Mesenchymal stem cell (in vitro differentiated cells and primary cell): Measurements from ENCODE around the gene CPT2.

ENCODE experiments used
- DNase-seq: peaks from one replicate; pipeline ENCODE4 v3.0.0-alpha.2; 2013
- H2AFZ ChIP-seq: one replicate; pipeline ENCODE4 v1.6.1; 2013; ENCODE audit warnings: low read depth, mild to moderate bottlenecking, control low read depth, inconsistent platforms, low read length, moderate library complexity
- H2AK5ac ChIP-seq: 2 replicates; pipeline ENCODE4 v1.6.1; 2013; ENCODE audit warnings: low read length, moderate library complexity, mild to moderate bottlenecking, inconsistent platforms; ENCODE audit not compliant: severe bottlenecking
- H2BK120ac ChIP-seq: one replicate; pipeline ENCODE4 v1.6.1; 2013; ENCODE audit warnings: low read depth, mild to moderate bottlenecking, inconsistent platforms, low read length, moderate library complexity
- H2BK12ac ChIP-seq, 2 experiments: one replicate each; pipeline ENCODE4 v1.6.1; 2013; ENCODE audit warnings: inconsistent platforms in 2 of 2, low read length in 2 of 2, mild to moderate bottlenecking in 2 of 2, moderate library complexity in 2 of 2, control low read depth in 1 of 2
- H2BK15ac ChIP-seq: one replicate; pipeline ENCODE4 v1.6.1; 2013; ENCODE audit warnings: mild to moderate bottlenecking, low read depth, inconsistent platforms; ENCODE audit not compliant: poor library complexity, severe bottlenecking
- H2BK5ac ChIP-seq: 2 replicates; pipeline ENCODE4 v1.6.1; 2013; ENCODE audit warnings: low read depth, mild to moderate bottlenecking, low read length, control low read depth, inconsistent platforms; ENCODE audit not compliant: poor library complexity, severe bottlenecking
- H3K14ac ChIP-seq, 2 experiments: one replicate each; pipeline ENCODE4 v1.6.1; 2013; ENCODE audit warnings: inconsistent platforms in 2 of 2, low read length in 2 of 2, control low read depth in 1 of 2, mild to moderate bottlenecking in 1 of 2, moderate library complexity in 1 of 2
- H3K18ac ChIP-seq, 2 experiments: one replicate each; pipeline ENCODE4 v1.6.1; 2013; ENCODE audit warnings: inconsistent platforms in 2 of 2, low read length in 2 of 2, control low read depth in 1 of 2, low read depth in 1 of 2, mild to moderate bottlenecking in 1 of 2
- H3K23ac ChIP-seq, 2 experiments: one replicate each; pipeline ENCODE4 v1.6.1; 2013; ENCODE audit warnings: inconsistent platforms in 2 of 2, low read length in 2 of 2, mild to moderate bottlenecking in 2 of 2, moderate library complexity in 2 of 2, control low read depth in 1 of 2
- H3K27ac ChIP-seq: 2 replicates; pipeline ENCODE4 v1.5.1; 2013; ENCODE audit warnings: mild to moderate bottlenecking, moderate library complexity, low read length, control low read depth, inconsistent platforms; ENCODE audit not compliant: poor library complexity, severe bottlenecking
- H3K27me3 ChIP-seq, 2 experiments: 2 replicates each; pipeline versions ENCODE4 v1.6.1 to v1.7.0; 2013; ENCODE audit warnings: low read length in 2 of 2, mild to moderate bottlenecking in 2 of 2, moderate library complexity in 2 of 2, control low read depth in 1 of 2, inconsistent platforms in 1 of 2; ENCODE audit not compliant: control insufficient read depth in 1 of 2, insufficient read depth in 1 of 2
- H3K36me3 ChIP-seq, 2 experiments: 2 replicates each; pipeline versions ENCODE4 v1.6.1 to v1.7.0; 2013; ENCODE audit warnings: low read length in 2 of 2, control low read depth in 1 of 2, inconsistent platforms in 1 of 2, low read depth in 1 of 2, mild to moderate bottlenecking in 1 of 2; ENCODE audit not compliant: insufficient read depth in 2 of 2, control insufficient read depth in 1 of 2
- H3K4ac ChIP-seq, 2 experiments: one replicate each; pipeline ENCODE4 v1.6.1; 2013; ENCODE audit warnings: inconsistent platforms in 2 of 2, low read length in 2 of 2, mild to moderate bottlenecking in 2 of 2, moderate library complexity in 2 of 2, control low read depth in 1 of 2, low read depth in 1 of 2
- H3K4me1 ChIP-seq: 2 replicates; pipeline ENCODE4 v1.6.1; 2013; ENCODE audit warnings: low read depth, low read length, control low read depth; ENCODE audit not compliant: control insufficient read depth, insufficient read depth
- H3K4me2 ChIP-seq: 2 replicates; pipeline ENCODE4 v1.6.1; 2013; ENCODE audit warnings: low read length, mild to moderate bottlenecking, inconsistent platforms; ENCODE audit not compliant: poor library complexity, severe bottlenecking
- H3K4me3 ChIP-seq, 2 experiments: 2 replicates each; pipeline versions ENCODE4 v1.5.1 to v1.7.0; 2013; ENCODE audit warnings: low read length in 2 of 2, mild to moderate bottlenecking in 2 of 2, control low read depth in 1 of 2, low read depth in 1 of 2; ENCODE audit not compliant: insufficient read depth in 1 of 2
- H3K79me1 ChIP-seq: replicated peaks from 2 replicates; pipeline ENCODE4 v1.6.1; 2013; ENCODE audit warnings: mild to moderate bottlenecking, control low read depth, low read length, inconsistent platforms; ENCODE audit not compliant: poor library complexity, severe bottlenecking
- H3K9ac ChIP-seq: 2 replicates; pipeline ENCODE4 v1.7.0; 2013; ENCODE audit warnings: mild to moderate bottlenecking, low read length, moderate library complexity
- H3K9me3 ChIP-seq: 2 replicates; pipeline ENCODE4 v1.7.0; 2013; ENCODE audit warnings: mild to moderate bottlenecking, low read length; ENCODE audit not compliant: control insufficient read depth
- H4K8ac ChIP-seq: one replicate; pipeline ENCODE4 v1.6.1; 2013; ENCODE audit warnings: inconsistent platforms, mild to moderate bottlenecking, low read length, moderate library complexity
- H4K91ac ChIP-seq: one replicate; pipeline ENCODE4 v1.6.1; 2013; ENCODE audit warnings: mild to moderate bottlenecking, low read length, inconsistent platforms
- WGBS: methylation state at CpG from one replicate; pipeline ENCODE4 v1.1.7; 2013; ENCODE audit warnings: mixed read lengths; 5-methylcytosine and 5-hydroxymethylcytosine counted together

The CPT2 gene

GRCh38 chr1:53174971-53175913 is 21.4 kb upstream of the CPT2 start:
- Histone ChIP-seq H2BK15ac (no peak overlapping the region), H3K79me1 (no peaks in the 10 kb centered on the region), H3K27me3 (no peaks in the 10 kb centered on the region), H3K4me3 (no peak overlapping the region), H4K91ac (no peak overlapping the region), H2AK5ac (no peak overlapping the region), H2BK120ac (no peak overlapping the region), H2AFZ (no peak overlapping the region), H2BK12ac (peak overlapping the region in 1 of 2 experiments; percentile 45), H3K4me2 (no peak overlapping the region), H3K4ac (peak overlapping the region in 1 of 2 experiments; percentile 71), H3K9me3 (no peaks in the 10 kb centered on the region), H3K36me3 (no peaks in the 10 kb centered on the region), H3K4me1 (peaks cover 5% of the 10 kb centered on the region), H3K9ac (peak overlapping the region; percentile 1), H3K23ac (no peak overlapping the region), H2BK5ac (no peak overlapping the region), H4K8ac (no peak overlapping the region), H3K18ac (peak overlapping the region in 1 of 2 experiments; percentile 80), H3K27ac (no peak overlapping the region), H3K14ac (no peak overlapping the region)
- WGBS, result 95% methylated on average over 9 of the region's 10 CpGs
- no peak for DNase-seq

GRCh38 chr1:53176452-53177208 is 20.0 kb upstream of the CPT2 start:
- Histone ChIP-seq H2BK5ac (no peak overlapping the region), H2BK120ac (no peak overlapping the region), H3K79me1 (no peaks in the 10 kb centered on the region), H2BK12ac (peak overlapping the region; percentile 17 to 59), H3K27me3 (no peaks in the 10 kb centered on the region), H3K23ac (no peak overlapping the region), H3K4me3 (no peak overlapping the region), H3K9me3 (no peaks in the 10 kb centered on the region), H3K18ac (peak overlapping the region in 1 of 2 experiments; percentile 58), H3K9ac (peak overlapping the region; percentile 30), H3K4ac (no peak overlapping the region), H4K91ac (peak overlapping the region; percentile 64), H3K4me2 (no peak overlapping the region), H3K14ac (peak overlapping the region in 1 of 2 experiments; percentile 5), H3K27ac (no peak overlapping the region), H2AFZ (no peak overlapping the region), H2BK15ac (no peak overlapping the region), H3K4me1 (peaks cover 3% of the 10 kb centered on the region), H4K8ac (no peak overlapping the region), H2AK5ac (no peak overlapping the region), H3K36me3 (no peaks in the 10 kb centered on the region)
- WGBS, result 76% methylated on average over 10 of the region's 10 CpGs
- DNase-seq, result peak; percentile 57

GRCh38 chr1:53180226-53180625 is 16.4 kb upstream of the CPT2 start:
- Histone ChIP-seq H3K27me3 (no peaks in the 10 kb centered on the region), H2BK15ac (peak overlapping the region; percentile 44), H2BK5ac (no peak overlapping the region), H3K23ac (no peak overlapping the region), H2BK12ac (peak overlapping the region; percentile 81 to 85), H2AK5ac (no peak overlapping the region), H3K9me3 (no peaks in the 10 kb centered on the region), H3K4me1 (no peaks in the 10 kb centered on the region), H3K27ac (no peak overlapping the region), H3K79me1 (no peaks in the 10 kb centered on the region), H3K4ac (peak overlapping the region; percentile 57 to 67), H2BK120ac (peak overlapping the region; percentile 54), H3K18ac (peak overlapping the region; percentile 61 to 91), H4K8ac (peak overlapping the region; percentile 85), H3K4me2 (no peak overlapping the region), H2AFZ (peak overlapping the region; percentile 30), H3K9ac (no peak overlapping the region), H3K36me3 (no peaks in the 10 kb centered on the region), H4K91ac (peak overlapping the region; percentile 78), H3K14ac (no peak overlapping the region), H3K4me3 (no peak overlapping the region)
- peak; percentile 75 for DNase-seq
- WGBS, result 67% methylated on average over 2 of the region's 2 CpGs

GRCh38 chr1:53180951-53181350 is 15.7 kb upstream of the CPT2 start:
- H2AFZ ChIP-seq, result no peak overlapping the region
- no peak overlapping the region for H2BK15ac ChIP-seq
- H3K4me1 ChIP-seq, result no peaks in the 10 kb centered on the region
- H2BK12ac ChIP-seq, result peak overlapping the region; percentile 73 to 81
- H3K4me3 ChIP-seq, result no peak overlapping the region
- no peak overlapping the region for H3K9ac ChIP-seq
- H3K14ac ChIP-seq, result peak overlapping the region in 1 of 2 experiments; percentile 5
- H3K79me1 ChIP-seq, result no peaks in the 10 kb centered on the region
- H3K4me2 ChIP-seq, result no peak overlapping the region
- no peak overlapping the region for H4K91ac ChIP-seq
- no peak overlapping the region for H2BK120ac ChIP-seq
- DNase-seq, result no peak
- no peaks in the 10 kb centered on the region for H3K36me3 ChIP-seq
- H3K23ac ChIP-seq, result no peak overlapping the region
- H4K8ac ChIP-seq, result peak overlapping the region; percentile 10
- no peaks in the 10 kb centered on the region for H3K27me3 ChIP-seq
- WGBS, result 91% methylated on average over 3 of the region's 5 CpGs
- no peak overlapping the region for H3K27ac ChIP-seq
- peak overlapping the region; percentile 2 to 57 for H3K4ac ChIP-seq
- H3K18ac ChIP-seq, result peak overlapping the region; percentile 60 to 79
- no peak overlapping the region for H2BK5ac ChIP-seq
- no peaks in the 10 kb centered on the region for H3K9me3 ChIP-seq
- no peak overlapping the region for H2AK5ac ChIP-seq
